ENCODE results near the gene COMT.

COMT gene

GRCh38 chr22:19984201-19984753 lies 42.7 kb downstream of the COMT start (continued):
- TF ChIP-seq SP2 (tag by site-specific recombination; IDR thresholded peaks at IDR 0.05) (peak; percentile 60), ZNF473 (tag by site-specific recombination; IDR thresholded peaks at IDR 0.05) (no peak), BCL11B (tag by site-specific recombination; IDR thresholded peaks at IDR 0.05; ENCODE audit: low read depth) (no peak), ZNF639 (tag by site-specific recombination; IDR thresholded peaks at IDR 0.05) (peak; percentile 82), ATF2 (tag by site-specific recombination; IDR thresholded peaks at IDR 0.05; ENCODE audit: low read depth) (peak; percentile 94), ZNF629 (tag by site-specific recombination; IDR thresholded peaks at IDR 0.05) (peak; percentile 93), PRDM4 (tag by site-specific recombination; IDR thresholded peaks at IDR 0.05) (peak; percentile 46; the same call in 1 of the 2 replicates), ZNF211 (tag by site-specific recombination; IDR thresholded peaks at IDR 0.05; ENCODE audit: low read depth) (no peak), ZBTB1 (tag by site-specific recombination; IDR thresholded peaks at IDR 0.05) (0 out of 2 replicates have a peak, but pooled peaks have one; percentile 67), ZNF391 (tag by site-specific recombination; IDR thresholded peaks at IDR 0.05; ENCODE audit: borderline replicate concordance, low read depth) (peak; percentile 79; the same call in 1 of the 2 replicates), ZNF324 (tag by site-specific recombination; IDR thresholded peaks at IDR 0.05) (peak; percentile 94), KLF17 (tag by site-specific recombination; IDR thresholded peaks at IDR 0.05) (peak; percentile 95), ZBTB48 (tag by site-specific recombination; IDR thresholded peaks at IDR 0.05) (peak; percentile 95), ZBTB8A (tag by site-specific recombination; IDR thresholded peaks at IDR 0.05) (0 out of 2 replicates have a peak, but pooled peaks have one; percentile 16), ZNF558 (tag by site-specific recombination; IDR thresholded peaks at IDR 0.05) (peak; percentile 50; the same call in 1 of the 2 replicates), KLF16 (tag by site-specific recombination; IDR thresholded peaks at IDR 0.05) (peak; percentile 57), OSR2 (tag by site-specific recombination; IDR thresholded peaks at IDR 0.05) (peak; percentile 85), ZSCAN23 (tag by site-specific recombination; IDR thresholded peaks at IDR 0.05) (peak; percentile 92), GLIS2 (tag by site-specific recombination; IDR thresholded peaks at IDR 0.05) (peak; percentile 87), ZNF10 (tag by site-specific recombination; IDR thresholded peaks at IDR 0.05) (peak; percentile 82; the same call in 1 of the 2 replicates), HIC1 (tag by site-specific recombination; IDR thresholded peaks at IDR 0.05) (peak; percentile 99), ZSCAN4 (tag by site-specific recombination; IDR thresholded peaks at IDR 0.05) (peak; percentile 77), ZBTB7A (tag by site-specific recombination; IDR thresholded peaks at IDR 0.05; ENCODE audit: low read depth) (peak; percentile 71), ZNF24 (tag by site-specific recombination; IDR thresholded peaks at IDR 0.05) (peak; percentile 96), ZBTB21 (tag by site-specific recombination; IDR thresholded peaks at IDR 0.05) (peak; percentile 79; the same call in 1 of the 2 replicates), KLF10 (tag by site-specific recombination; IDR thresholded peaks at IDR 0.05) (peak; percentile 91), ZNF623 (tag by site-specific recombination; IDR thresholded peaks at IDR 0.05) (0 out of 2 replicates have a peak, but pooled peaks have one; percentile 23), RBAK (tag by site-specific recombination; IDR thresholded peaks at IDR 0.05) (no peak), ZNF394 (tag by site-specific recombination; IDR thresholded peaks at IDR 0.05; ENCODE audit: borderline replicate concordance) (peak; percentile 49; the same call in 1 of the 2 replicates)
